SU-DHL-6 (cell line): ENCODE measurements around the gene FRY.

Source experiments
- CTCF ChIP-seq: fragments of 200-600 bp; sonication (generic); IDR thresholded peaks from one replicate; pipeline ENCODE4 v1.5.1; 2017; ENCODE audit warnings: antibody characterized with exemption, mild to moderate bottlenecking, low read length, moderate library complexity; ENCODE audit not compliant: insufficient read depth, poor library complexity, severe bottlenecking
- EZH2phosphoT487 ChIP-seq: fragments of 200-600 bp; sonication (generic), shearing (Covaris generic); conservative IDR thresholded peaks from 2 replicates; pipeline ENCODE4 v1.6.1; 2018; ENCODE audit warnings: mild to moderate bottlenecking, antibody characterized with exemption, low read length, moderate library complexity, mixed read lengths

DNA sequence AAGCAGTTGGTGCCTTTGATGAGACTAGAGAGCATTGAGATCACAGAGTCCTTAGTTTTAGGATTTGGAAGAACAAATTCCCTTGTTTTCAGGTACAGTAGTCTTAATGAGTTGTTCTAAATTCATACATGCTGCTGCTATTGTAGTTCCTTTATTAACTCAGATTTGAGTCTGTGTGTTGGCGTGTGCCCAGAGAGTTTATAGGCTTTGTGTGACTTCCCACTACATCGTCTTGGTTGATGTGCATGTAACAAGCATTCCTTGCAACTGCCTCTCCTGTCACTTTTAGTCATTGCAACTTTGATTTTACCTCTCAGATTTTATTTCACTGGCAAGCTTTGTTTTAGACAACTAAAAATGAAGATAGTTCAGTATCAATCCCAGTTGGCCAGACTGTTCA lies 148.1 kb downstream of the FRY start:
- no peak for TF ChIP-seq CTCF
- TF ChIP-seq EZH2phosphoT487, result no peak
